ENCODE data around the gene CDK5RAP3.

DNA sequence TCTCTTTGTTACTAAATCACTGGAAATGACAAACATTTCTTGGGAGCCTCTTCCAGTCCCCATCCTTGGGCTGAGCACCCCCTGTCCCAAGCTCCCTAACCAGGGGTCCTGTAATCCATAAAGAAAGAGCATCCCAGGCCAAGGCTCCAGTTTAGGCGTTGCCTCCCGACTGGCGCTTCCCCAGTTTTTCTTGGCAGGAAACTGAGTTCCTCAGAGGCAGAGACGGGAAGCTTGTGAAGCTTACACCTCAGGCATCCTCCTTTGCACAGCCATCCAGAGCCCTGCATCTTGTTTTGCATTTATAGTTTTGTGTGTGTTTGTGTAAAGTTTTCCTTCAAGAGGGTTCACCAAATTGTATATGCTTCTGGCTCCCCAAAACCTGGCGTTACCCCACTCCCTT lies 59.6 kb downstream of the CDK5RAP3 start:
- TF ChIP-seq CTCF (conservative IDR thresholded peaks at IDR 0.05 in 1 of 2, IDR thresholded peaks at IDR 0.05 in 1 of 2; ENCODE audit: low read depth in 1 of 2, low read length in 2 of 2) (no peak), EZH2 (IDR thresholded peaks at IDR 0.05; ENCODE audit: low read length, missing control alignments) (no peak)
